ENCODE measurements around the gene ANTKMT.

DNA sequence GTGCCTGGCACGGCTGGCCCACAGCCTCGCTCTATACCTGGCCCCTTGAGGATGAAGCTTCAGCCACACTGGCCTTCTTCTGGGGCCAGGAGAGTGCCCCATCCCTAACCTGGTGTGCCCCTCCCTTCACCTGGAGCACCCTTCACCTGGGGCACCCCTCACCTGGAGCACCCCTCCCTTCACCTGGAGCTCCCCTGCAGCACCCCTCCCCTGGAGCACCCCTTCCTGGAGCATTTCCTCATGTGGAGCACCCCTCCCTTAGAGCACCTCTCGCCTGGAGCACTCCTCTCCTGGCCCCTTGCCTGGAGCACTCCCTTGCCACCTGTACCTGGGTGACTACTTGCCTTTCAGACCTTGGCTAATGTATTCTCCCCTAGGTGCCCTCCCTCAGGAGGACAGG lies 12.9 kb upstream of the ANTKMT start:
- TF ChIP-seq, protein P1, sequence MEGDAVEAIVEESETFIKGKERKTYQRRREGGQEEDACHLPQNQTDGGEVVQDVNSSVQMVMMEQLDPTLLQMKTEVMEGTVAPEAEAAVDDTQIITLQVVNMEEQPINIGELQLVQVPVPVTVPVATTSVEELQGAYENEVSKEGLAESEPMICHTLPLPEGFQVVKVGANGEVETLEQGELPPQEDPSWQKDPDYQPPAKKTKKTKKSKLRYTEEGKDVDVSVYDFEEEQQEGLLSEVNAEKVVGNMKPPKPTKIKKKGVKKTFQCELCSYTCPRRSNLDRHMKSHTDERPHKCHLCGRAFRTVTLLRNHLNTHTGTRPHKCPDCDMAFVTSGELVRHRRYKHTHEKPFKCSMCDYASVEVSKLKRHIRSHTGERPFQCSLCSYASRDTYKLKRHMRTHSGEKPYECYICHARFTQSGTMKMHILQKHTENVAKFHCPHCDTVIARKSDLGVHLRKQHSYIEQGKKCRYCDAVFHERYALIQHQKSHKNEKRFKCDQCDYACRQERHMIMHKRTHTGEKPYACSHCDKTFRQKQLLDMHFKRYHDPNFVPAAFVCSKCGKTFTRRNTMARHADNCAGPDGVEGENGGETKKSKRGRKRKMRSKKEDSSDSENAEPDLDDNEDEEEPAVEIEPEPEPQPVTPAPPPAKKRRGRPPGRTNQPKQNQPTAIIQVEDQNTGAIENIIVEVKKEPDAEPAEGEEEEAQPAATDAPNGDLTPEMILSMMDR (IDR thresholded peaks at IDR 0.05): no peak
- no peak for TF ChIP-seq POLR2A (IDR thresholded peaks at IDR 0.05)
